GM12878 (cell line): ENCODE measurements around the gene PRM3. TPM values are rescaled to one million over a fixed set of nuclear protein-coding genes. Genes with fewer than 3 reads are reported as not detected.

Source experiments
- ATAC-seq: fragments of 200-7000 bp; cut with Tn5 transposase; 3 replicates; pipeline ENCODE4 v1.9.1; 2020; ENCODE audit warnings: mild to moderate bottlenecking, moderate library complexity
- BruUV-seq: library from RNA; stranded (reverse); fragments of 400-500 nt; replicated peaks from 2 replicates; lab custom pipeline; 2021; lab: Mats Ljungman, UMichigan
- CTCF ChIA-PET: fragments of 300-600 bp; sonication (Branson Sonifier 250); formaldehyde crosslinking; extraction: SDS; loops from one replicate; lab custom pipeline; 2021; ENCODE audit warnings: inconsistent platforms; lab: Yijun Ruan, JAX
- POLR2A ChIA-PET: fragments of 350-600 bp; formaldehyde crosslinking; extraction: SDS; loops from one replicate; lab custom pipeline; 2021; ENCODE audit warnings: inconsistent platforms; lab: Charles Lee
- RAD21 ChIA-PET: fragments of 300-600 bp; sonication (Branson Sonifier 250); formaldehyde crosslinking; loops from one replicate; lab custom pipeline; 2023; ENCODE audit warnings: antibody characterized with exemption; ENCODE audit not compliant: unreplicated experiment; lab: Charles Lee
- SMC1A ChIA-PET: fragments of 300-600 bp; sonication (Branson Sonifier 250); formaldehyde crosslinking; loops from one replicate; lab custom pipeline; 2023; ENCODE audit not compliant: unreplicated experiment, uncharacterized antibody; lab: Charles Lee
- DNase-seq: peaks from one replicate; pipeline ENCODE4 v3.0.0-alpha.2; 2011; ENCODE audit warnings: low read depth, low spot score
- FAIRE-seq: peaks from 3 replicates; lab custom pipeline; 2011; peaks lifted over from hg19 to GRCh38; lab: Jason Lieb, UNC
- H2AFZ ChIP-seq: 2 replicates; pipeline ENCODE4 v1.6.0; 2011; ENCODE audit warnings: low read depth, low read length, control low read depth; ENCODE audit not compliant: control insufficient read depth
- H3K27ac ChIP-seq: 2 replicates; pipeline ENCODE4 v1.5.1; 2011; ENCODE audit warnings: control low read depth; ENCODE audit not compliant: control insufficient read depth, insufficient read depth
- H3K27me3 ChIP-seq, 2 experiments: replicated peaks in 1 of 2; 2 replicates each; pipeline versions ENCODE4 v1.6.0 to v1.6.1; 2011; ENCODE audit warnings: low read length in 1 of 2; ENCODE audit not compliant: control insufficient read depth in 2 of 2, insufficient read depth in 2 of 2
- H3K36me3 ChIP-seq, 2 experiments: 2 replicates each; pipeline ENCODE4 v1.5.1; 2011; ENCODE audit warnings: low read length in 1 of 2; ENCODE audit not compliant: control insufficient read depth in 2 of 2, insufficient read depth in 2 of 2
- H3K4me1 ChIP-seq: 2 replicates; pipeline ENCODE4 v1.6.1; 2011; ENCODE audit warnings: mild to moderate bottlenecking, low read length, moderate library complexity, mixed read lengths; ENCODE audit not compliant: control insufficient read depth, insufficient read depth
- H3K4me2 ChIP-seq: 2 replicates; pipeline ENCODE4 v1.6.0; 2011; ENCODE audit warnings: control low read depth; ENCODE audit not compliant: control insufficient read depth, insufficient read depth
- H3K4me3 ChIP-seq: fragments of 200-600 bp; sonication (generic); 2 replicates; pipeline ENCODE4 v1.5.1; 2016
- H3K79me2 ChIP-seq: 2 replicates; pipeline ENCODE4 v1.6.0; 2011; ENCODE audit warnings: low read length; ENCODE audit not compliant: control insufficient read depth, insufficient read depth
- H3K9ac ChIP-seq: 2 replicates; pipeline ENCODE4 v1.8.0; 2011; ENCODE audit warnings: low read length, control low read depth, mixed read lengths; ENCODE audit not compliant: control insufficient read depth, insufficient read depth
- H3K9me3 ChIP-seq: replicated peaks from 3 replicates; pipeline ENCODE4 v1.5.1; 2011; ENCODE audit warnings: mild to moderate bottlenecking, low read length; ENCODE audit not compliant: control insufficient read depth, insufficient read depth
- H4K20me1 ChIP-seq: 2 replicates; pipeline ENCODE4 v1.6.0; 2011; ENCODE audit not compliant: control insufficient read depth, insufficient read depth
- EGR1 ChIP-seq, 2 experiments: IDR thresholded peaks; 1 replicate in 1 of 2; 2 replicates in 1 of 2; pipeline ENCODE4 v1.6.1; 2011 to 2012; ENCODE audit warnings: low read depth in 2 of 2, low read length in 2 of 2, borderline replicate concordance in 1 of 2, mild to moderate bottlenecking in 1 of 2, moderate library complexity in 1 of 2
- FOXK2 ChIP-seq: fragments of 450-650 bp; IDR thresholded peaks from 2 replicates; pipeline ENCODE4 v1.6.1; 2017; ENCODE audit warnings: mild to moderate bottlenecking, moderate library complexity
- IKZF1 ChIP-seq: fragments of 450-650 bp; conservative IDR thresholded peaks from 2 replicates; pipeline ENCODE4 v1.6.1; 2017; ENCODE audit warnings: antibody characterized with exemption, mild to moderate bottlenecking
- PML ChIP-seq: IDR thresholded peaks from 2 replicates; pipeline ENCODE4 v1.6.1; 2012; ENCODE audit warnings: low read length, inconsistent platforms
- STAT3 ChIP-seq: IDR thresholded peaks from 2 replicates; pipeline ENCODE4 v1.6.1; 2011; ENCODE audit warnings: low read depth, low read length, improper control_type of control experiment
- SUZ12 ChIP-seq: fragments of 200-600 bp; sonication (generic); IDR thresholded peaks from one replicate; pipeline ENCODE4 v1.6.1; 2018; ENCODE audit warnings: antibody characterized with exemption, mild to moderate bottlenecking; ENCODE audit not compliant: unreplicated experiment
- WGBS: methylation state at CpG from one replicate; pipeline ENCODE4 v1.1.6; 2016; ENCODE audit warnings: low lambda C conversion rate; ENCODE audit not compliant: insufficient replicate concordance, insufficient coverage; ENCODE audit errors: missing lambda C conversion rate; 5-methylcytosine and 5-hydroxymethylcytosine counted together
- in situ Hi-C: fragments of 300-500 bp; cut with MboI; formaldehyde crosslinking; loops from 9 replicates; pipeline ENCODE4 v1.14.3; 2018; ENCODE audit warnings: mixed read lengths
- intact Hi-C: fragments of 100-400 bp; cut with micrococcal nuclease; formaldehyde crosslinking; loops from one replicate; pipeline ENCODE4 v1.14.2; 2022; ENCODE audit not compliant: unreplicated experiment
- polyA plus RNA-seq, 11 experiments: library from polyadenylated mRNA; depleted of rRNA in 4 of 11; unstranded in 6 of 11; stranded (reverse) in 5 of 11; fragments of >200 nt; fragmentation: Nextera tagmentation in 4 of 11; fragmentation: Illumina TruSeq in 1 of 11; extraction: Ambion mirVana in 4 of 11; extraction: Trizol in 1 of 11; gene quantifications; 1 replicate in 1 of 11; 2 replicates in 10 of 11; pipeline versions ENCODE4 v1.2.1 to v1.2.3, GENCODE V29; 2011 to 2016; ENCODE audit warnings: inconsistent platforms in 2 of 11, missing spikeins in 2 of 11, low read depth in 1 of 11
- total RNA-seq, 4 experiments: library from RNA; depleted of rRNA in 3 of 4; stranded (reverse); fragments of >200 nt in 3 of 4; fragmentation: Illumina TruSeq in 1 of 4; extraction: Trizol in 1 of 4; gene quantifications; 2 replicates each; pipeline versions ENCODE4 v1.2.1 to v1.2.3, GENCODE V29; 2013 to 2021
- TF ChIP-seq, protein P1 (sequence below): IDR thresholded peaks from 2 replicates; pipeline ENCODE4 v1.6.1; 2011; ENCODE audit warnings: mild to moderate bottlenecking, low read depth, low read length, moderate library complexity; ENCODE audit not compliant: insufficient replicate concordance

The PRM3 gene
- total and polyA plus RNA-seq, 10 of the 15 experiments (the other 5 are each of a cell fraction or from before 2014, with no cell fraction given), result not detected

- Histone ChIP-seq H3K4me3 (no peak overlapping the region), H2AFZ (no peak overlapping the region), H3K4me2 (no peak overlapping the region), H3K4me1 (peaks cover 49% of the 10 kb centered on the region), H3K9ac (no peak overlapping the region), H4K20me1 (no peaks in the 10 kb centered on the region), H3K9me3 (no peaks in the 10 kb centered on the region; the same call in 2 of the 3 replicates), H3K27ac (no peak overlapping the region), H3K79me2 (no peaks in the 10 kb centered on the region), H3K36me3 (no peaks in the 10 kb centered on the region), H3K27me3 (no peaks in the 10 kb centered on the region; a peak in 1 of 4 replicates)
- SMC1A ChIA-PET, result interaction anchor here (0.7 to 7.4 kb wide), 9 partner anchors 10 to 69 kb away, joined by 3 to 194 read pairs (median 6); partner anchors contain the start of gene SOCS1
- in situ Hi-C loops (no loop called here), intact Hi-C loops (loop anchor here (5.0 kb wide), 1 partner anchor 106 kb away; no protein-coding TSS in a partner anchor)
- DNase-seq, result no peak
- BruUV-seq, result no TSS peak
- CTCF ChIA-PET, result interaction anchor here (6.9 kb wide), 1 partner anchor 40 kb away, joined by 70 read pairs; no protein-coding TSS in a partner anchor
- no peak for FAIRE-seq
- ATAC-seq, result no peak
- POLR2A ChIA-PET, result interaction anchor here (0.6 to 2.8 kb wide), 7 partner anchors 10 to 65 kb away, joined by 3 to 14 read pairs (median 4); partner anchors contain the start of gene SOCS1
- TF ChIP-seq FOXK2 (no peak), STAT3 (no peak), IKZF1 (no peak), PML (no peak), EGR1 (IDR thresholded peaks at IDR 0.05; ENCODE audit: borderline replicate concordance in 1 of 2, low read depth in 2 of 2, low read length in 2 of 2) (no peak), SUZ12 (no peak)
- TF ChIP-seq, protein P1, sequence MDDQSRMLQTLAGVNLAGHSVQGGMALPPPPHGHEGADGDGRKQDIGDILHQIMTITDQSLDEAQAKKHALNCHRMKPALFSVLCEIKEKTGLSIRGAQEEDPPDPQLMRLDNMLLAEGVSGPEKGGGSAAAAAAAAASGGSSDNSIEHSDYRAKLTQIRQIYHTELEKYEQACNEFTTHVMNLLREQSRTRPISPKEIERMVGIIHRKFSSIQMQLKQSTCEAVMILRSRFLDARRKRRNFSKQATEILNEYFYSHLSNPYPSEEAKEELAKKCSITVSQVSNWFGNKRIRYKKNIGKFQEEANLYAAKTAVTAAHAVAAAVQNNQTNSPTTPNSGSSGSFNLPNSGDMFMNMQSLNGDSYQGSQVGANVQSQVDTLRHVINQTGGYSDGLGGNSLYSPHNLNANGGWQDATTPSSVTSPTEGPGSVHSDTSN, result no peak
- RAD21 ChIA-PET, result interaction anchor here (7.0 to 8.5 kb wide), 4 partner anchors 14 to 57 kb away, joined by 89 to 206 read pairs (median 116); partner anchors contain the start of gene SOCS1
- 98% methylated on average over 9 of the region's 9 CpGs for WGBS
Observed at GRCh38 chr16:11313493-11314308, 40.3 kb upstream of the PRM3 start.
